ENCODE data around the gene RNASE3.

DNA sequence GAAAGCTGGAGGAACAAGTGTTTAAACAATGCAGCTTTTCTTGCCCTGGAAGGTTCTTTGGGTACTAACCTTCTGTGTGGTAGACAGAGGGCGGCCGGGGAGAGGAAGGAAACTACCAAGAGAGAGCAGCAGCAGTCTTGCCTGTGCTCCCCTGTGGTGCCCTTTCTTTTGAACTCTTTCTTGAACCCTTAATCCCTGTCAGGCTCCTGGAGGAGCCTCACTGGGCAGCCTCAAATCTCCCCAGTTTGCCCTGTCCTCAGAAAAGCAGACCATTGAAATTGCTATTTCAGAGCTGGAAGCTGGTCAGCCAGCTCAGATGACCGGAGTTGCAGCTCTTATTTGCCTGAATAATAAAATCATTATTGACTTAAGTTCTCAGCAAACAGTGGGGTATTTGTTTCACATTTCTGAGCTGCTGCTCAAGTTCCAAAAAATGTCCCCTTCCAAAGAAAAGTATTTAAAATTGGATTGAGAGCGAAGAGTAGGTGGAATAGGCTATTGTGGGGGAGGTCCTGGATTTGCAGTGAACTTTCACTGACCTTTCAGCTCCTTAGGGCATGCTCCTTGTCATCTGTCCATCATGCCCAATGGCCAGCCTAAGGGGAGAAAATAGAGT, 42.1 kb upstream of the RNASE3 start:
- no peak for TF ChIP-seq POLR2AphosphoS5 (IDR thresholded peaks at IDR 0.05; ENCODE audit: borderline replicate concordance, low read depth, low read length)
- TF ChIP-seq EZH2 (IDR thresholded peaks at IDR 0.05): no peak
- no peak for TF ChIP-seq FOXP2 (optimal IDR thresholded peaks at IDR 0.05; ENCODE audit: control extremely low read depth, extremely low read length, insufficient read depth)

All from SK-N-MC (cell line).